HG03565 (cell line): ENCODE results near the gene GRIA4.
"Not testable (repeated sequence)": the region's sequence is repeated elsewhere in the genome, so short reads cannot be mapped to it uniquely, and the experiment has no call there.

ENCODE experiments used
- ATAC-seq: cut with Tn5 transposase; IDR thresholded peaks from one replicate; pipeline ENCODE4 v1.9.1; 2021; ENCODE audit warnings: mild to moderate bottlenecking, moderate library complexity; ENCODE audit not compliant: unreplicated experiment

GRIA4 gene

GRCh38 chr11:105713696-105714095, 103.8 kb downstream of the GRIA4 start:
- no peak for ATAC-seq

GRCh38 chr11:105718641-105719040, 108.8 kb downstream of the GRIA4 start:
- no peak for ATAC-seq

GRCh38 chr11:105719073-105719822, 109.4 kb downstream of the GRIA4 start:
- peak; percentile 97 for ATAC-seq

- no peak for ATAC-seq
These were observed 110.2 kb downstream of the GRIA4 start for GRCh38 chr11:105720096-105720495.

- no peak for ATAC-seq
These were observed 113.4 kb downstream of the GRIA4 start for GRCh38 chr11:105723269-105723668.

GRCh38 chr11:105732611-105733010, 122.7 kb downstream of the GRIA4 start:
- ATAC-seq, result no peak

GRCh38 chr11:105734426-105734825, 124.6 kb downstream of the GRIA4 start:
- no peak for ATAC-seq

GRCh38 chr11:105738251-105738650, 128.4 kb downstream of the GRIA4 start:
- no peak for ATAC-seq

GRCh38 chr11:105738986-105739795, 129.3 kb downstream of the GRIA4 start:
- ATAC-seq, result no peak

GRCh38 chr11:105740164-105740903, 130.5 kb downstream of the GRIA4 start:
- ATAC-seq, result peak; percentile 96

- ATAC-seq, result no peak
These were observed 131.7 kb downstream of the GRIA4 start for GRCh38 chr11:105741488-105742020.

GRCh38 chr11:105754260-105754659, 144.4 kb downstream of the GRIA4 start:
- ATAC-seq, result no peak

- no peak for ATAC-seq
These were observed 144.8 kb downstream of the GRIA4 start for GRCh38 chr11:105754716-105755115.

GRCh38 chr11:105757107-105757506, 147.2 kb downstream of the GRIA4 start:
- no peak for ATAC-seq

GRCh38 chr11:105763594-105763993, 153.7 kb downstream of the GRIA4 start:
- no peak for ATAC-seq

GRCh38 chr11:105767931-105768330, 158.1 kb downstream of the GRIA4 start:
- no peak for ATAC-seq

GRCh38 chr11:105769627-105770026, 159.8 kb downstream of the GRIA4 start:
- no peak for ATAC-seq

GRCh38 chr11:105773452-105773851, 163.6 kb downstream of the GRIA4 start:
- not testable (repeated sequence) for ATAC-seq

- no peak for ATAC-seq
These were observed 165.0 kb downstream of the GRIA4 start for GRCh38 chr11:105774899-105775298.

GRCh38 chr11:105780781-105781525, 171.1 kb downstream of the GRIA4 start:
- no peak for ATAC-seq
